Measurements from ENCODE around the gene CHPF. TPM values are rescaled to one million over a fixed set of nuclear protein-coding genes. Genes with fewer than 3 reads are reported as not detected.

Gene CHPF
- total RNA-seq, 1 donor from 2014 or later, result 41.9 TPM

- Mint-ChIP-seq H3K36me3 (ENCODE audit: low read depth) (peaks cover 15% of the 10 kb centered on the region), H3K27ac (no peak overlapping the region), H3K9me3 (no peaks in the 10 kb centered on the region), H3K4me1 (ENCODE audit: low read depth) (peaks cover 11% of the 10 kb centered on the region), H3K4me3 (ENCODE audit: low read depth) (peak overlapping the region; percentile 26), H3K27me3 (ENCODE audit: low read depth) (peaks cover 11% of the 10 kb centered on the region)
- intact Hi-C loops (cut with micrococcal nuclease), result loop anchor here (1.0 to 10.0 kb wide), 4 partner anchors 43 to 366 kb away; partner anchors contain the start of genes CNPPD1, GMPPA, RETREG2 and SLC23A3
- DNase-seq (ENCODE audit: low spot score), result no peak
Observed at GRCh38 chr2:219540784-219541504, 2.7 kb downstream of the CHPF start.

- intact Hi-C loops (cut with micrococcal nuclease), result loop anchor here (10.0 kb wide), 1 partner anchor 365 kb away; the partner anchor contains the start of genes CNPPD1, RETREG2 and SLC23A3
- H3K4me1 Mint-ChIP-seq (ENCODE audit: low read depth), result peaks cover 11% of the 10 kb centered on the region
- no peak overlapping the region for H3K27ac Mint-ChIP-seq
- peaks cover 10% of the 10 kb centered on the region for H3K27me3 Mint-ChIP-seq (ENCODE audit: low read depth)
- no peaks in the 10 kb centered on the region for H3K9me3 Mint-ChIP-seq
- no peak overlapping the region for H3K4me3 Mint-ChIP-seq (ENCODE audit: low read depth)
- DNase-seq (ENCODE audit: low spot score), result no peak
- H3K36me3 Mint-ChIP-seq (ENCODE audit: low read depth), result peaks cover 15% of the 10 kb centered on the region
Observed at GRCh38 chr2:219539926-219540678, 3.5 kb downstream of the CHPF start.

GRCh38 chr2:219538956-219539788, 4.4 kb downstream of the CHPF start:
- Mint-ChIP-seq H3K27me3 (ENCODE audit: low read depth) (peaks cover under 1% of the 10 kb centered on the region), H3K9me3 (no peaks in the 10 kb centered on the region), H3K36me3 (ENCODE audit: low read depth) (peaks cover 15% of the 10 kb centered on the region), H3K27ac (no peak overlapping the region), H3K4me3 (ENCODE audit: low read depth) (no peak overlapping the region), H3K4me1 (ENCODE audit: low read depth) (peaks cover 7% of the 10 kb centered on the region)
- intact Hi-C loops (cut with micrococcal nuclease), result no loop called here
- no peak for DNase-seq (ENCODE audit: low spot score)

GRCh38 chr2:219538504-219538951, 5.1 kb downstream of the CHPF start:
- Mint-ChIP-seq H3K9me3 (no peaks in the 10 kb centered on the region), H3K27me3 (ENCODE audit: low read depth) (no peaks in the 10 kb centered on the region), H3K27ac (no peak overlapping the region), H3K4me3 (ENCODE audit: low read depth) (no peak overlapping the region), H3K36me3 (ENCODE audit: low read depth) (peaks cover 15% of the 10 kb centered on the region), H3K4me1 (ENCODE audit: low read depth) (peaks cover 7% of the 10 kb centered on the region)
- DNase-seq (ENCODE audit: low spot score), result no peak
- intact Hi-C loops (cut with micrococcal nuclease), result no loop called here

GRCh38 chr2:219537657-219538488, 5.7 kb downstream of the CHPF start:
- Mint-ChIP-seq H3K36me3 (ENCODE audit: low read depth) (peaks cover 15% of the 10 kb centered on the region), H3K27ac (no peak overlapping the region), H3K27me3 (ENCODE audit: low read depth) (no peaks in the 10 kb centered on the region), H3K9me3 (no peaks in the 10 kb centered on the region), H3K4me3 (ENCODE audit: low read depth) (no peak overlapping the region), H3K4me1 (ENCODE audit: low read depth) (peaks cover 7% of the 10 kb centered on the region)
- intact Hi-C loops (cut with micrococcal nuclease), result no loop called here
- no peak for DNase-seq (ENCODE audit: low spot score)

- Mint-ChIP-seq H3K27me3 (ENCODE audit: low read depth) (no peaks in the 10 kb centered on the region), H3K9me3 (no peaks in the 10 kb centered on the region), H3K4me3 (ENCODE audit: low read depth) (no peak overlapping the region), H3K27ac (no peak overlapping the region), H3K36me3 (ENCODE audit: low read depth) (peaks cover 15% of the 10 kb centered on the region), H3K4me1 (ENCODE audit: low read depth) (peaks cover 2% of the 10 kb centered on the region)
- DNase-seq (ENCODE audit: low spot score), result no peak
- intact Hi-C loops (cut with micrococcal nuclease), result no loop called here
Observed at GRCh38 chr2:219536967-219537366, 6.6 kb downstream of the CHPF start.

GRCh38 chr2:219536425-219536824, 7.2 kb downstream of the CHPF start:
- intact Hi-C loops (cut with micrococcal nuclease), result no loop called here
- Mint-ChIP-seq H3K4me3 (ENCODE audit: low read depth) (no peak overlapping the region), H3K27me3 (ENCODE audit: low read depth) (no peaks in the 10 kb centered on the region), H3K36me3 (ENCODE audit: low read depth) (peaks cover 14% of the 10 kb centered on the region), H3K27ac (no peak overlapping the region), H3K9me3 (no peaks in the 10 kb centered on the region), H3K4me1 (ENCODE audit: low read depth) (peaks cover 1% of the 10 kb centered on the region)
- no peak for DNase-seq (ENCODE audit: low spot score)

- no peak for DNase-seq (ENCODE audit: low spot score)
- intact Hi-C loops (cut with micrococcal nuclease), result no loop called here
- Mint-ChIP-seq H3K27me3 (ENCODE audit: low read depth) (peaks cover 18% of the 10 kb centered on the region), H3K9me3 (no peaks in the 10 kb centered on the region), H3K4me1 (ENCODE audit: low read depth) (no peaks in the 10 kb centered on the region), H3K4me3 (ENCODE audit: low read depth) (no peak overlapping the region), H3K27ac (no peak overlapping the region), H3K36me3 (ENCODE audit: low read depth) (peaks cover 4% of the 10 kb centered on the region)
Observed at GRCh38 chr2:219533930-219534661, 9.5 kb downstream of the CHPF start.

- no peak for DNase-seq (ENCODE audit: low spot score)
- Mint-ChIP-seq H3K36me3 (ENCODE audit: low read depth) (no peaks in the 10 kb centered on the region), H3K4me1 (ENCODE audit: low read depth) (no peaks in the 10 kb centered on the region), H3K4me3 (ENCODE audit: low read depth) (no peak overlapping the region), H3K27ac (no peak overlapping the region), H3K9me3 (no peaks in the 10 kb centered on the region), H3K27me3 (ENCODE audit: low read depth) (peaks cover 32% of the 10 kb centered on the region)
- intact Hi-C loops (cut with micrococcal nuclease), result no loop called here
Observed at GRCh38 chr2:219532378-219532649, 11.3 kb downstream of the CHPF start.

GRCh38 chr2:219531639-219532377, 11.8 kb downstream of the CHPF start:
- intact Hi-C loops (cut with micrococcal nuclease), result no loop called here
- Mint-ChIP-seq H3K27ac (no peak overlapping the region), H3K27me3 (ENCODE audit: low read depth) (peaks cover 33% of the 10 kb centered on the region), H3K4me3 (ENCODE audit: low read depth) (no peak overlapping the region), H3K4me1 (ENCODE audit: low read depth) (no peaks in the 10 kb centered on the region), H3K36me3 (ENCODE audit: low read depth) (no peaks in the 10 kb centered on the region), H3K9me3 (no peaks in the 10 kb centered on the region)
- DNase-seq (ENCODE audit: low spot score), result no peak
